ENCODE data around the gene HDAC7.

The HDAC7 gene

GRCh38 chr12:47741340-47741703 is 78.4 kb downstream of the HDAC7 start:
- peak overlapping the region; percentile 10 to 70 for H3K27ac ChIP-seq (ENCODE audit: low read depth in 2 of 2, low read length in 2 of 2)
- H3K9me3 ChIP-seq (ENCODE audit: control insufficient read depth in 2 of 2, low read length in 2 of 2) = no peaks in the 10 kb centered on the region
- H3K4me1 ChIP-seq (ENCODE audit: control insufficient read depth in 2 of 2, insufficient read depth in 2 of 2, low read length in 2 of 2) = peaks cover 23 to 26% of the 10 kb centered on the region in 2 donors
- H3K36me3 ChIP-seq (ENCODE audit: control insufficient read depth in 2 of 2, insufficient read depth in 2 of 2, low read length in 2 of 2) = no peaks in the 10 kb centered on the region
- H3K4me3 ChIP-seq (ENCODE audit: low read length in 2 of 2) = no peak overlapping the region
- H3K27me3 ChIP-seq (ENCODE audit: control insufficient read depth in 2 of 2, insufficient read depth in 2 of 2, low read length in 2 of 2) = no peaks in the 10 kb centered on the region
- no peak overlapping the region for H3K9ac ChIP-seq (ENCODE audit: low read depth in 1 of 2, low read length in 2 of 2)

- H3K9ac ChIP-seq (ENCODE audit: low read depth in 1 of 2, low read length in 2 of 2) = no peak overlapping the region
- peaks cover 29 to 31% of the 10 kb centered on the region in 2 donors for H3K4me1 ChIP-seq (ENCODE audit: control insufficient read depth in 2 of 2, insufficient read depth in 2 of 2, low read length in 2 of 2)
- no peak overlapping the region for H3K4me3 ChIP-seq (ENCODE audit: low read length in 2 of 2)
Observed at GRCh38 chr12:47740606-47741339, 78.9 kb downstream of the HDAC7 start.

GRCh38 chr12:47739979-47740378 is 79.7 kb downstream of the HDAC7 start:
- Histone ChIP-seq H3K9me3 (ENCODE audit: control insufficient read depth in 2 of 2, low read length in 2 of 2) (no peaks in the 10 kb centered on the region), H3K27ac (ENCODE audit: low read depth in 2 of 2, low read length in 2 of 2) (peak overlapping the region in 1 of 2 donors; percentile 65), H3K4me3 (ENCODE audit: low read length in 2 of 2) (no peak overlapping the region), H3K27me3 (ENCODE audit: control insufficient read depth in 2 of 2, insufficient read depth in 2 of 2, low read length in 2 of 2) (no peaks in the 10 kb centered on the region), H3K36me3 (ENCODE audit: control insufficient read depth in 2 of 2, insufficient read depth in 2 of 2, low read length in 2 of 2) (no peaks in the 10 kb centered on the region), H3K9ac (ENCODE audit: low read depth in 1 of 2, low read length in 2 of 2) (no peak overlapping the region), H3K4me1 (ENCODE audit: control insufficient read depth in 2 of 2, insufficient read depth in 2 of 2, low read length in 2 of 2) (peaks cover 32 to 33% of the 10 kb centered on the region in 2 donors)

More at GRCh38 chr12:47740606-47741339, 78.9 kb downstream of the HDAC7 start:
- Histone ChIP-seq H3K27ac (ENCODE audit: low read depth in 2 of 2, low read length in 2 of 2) (peak overlapping the region; percentile 10 to 70), H3K27me3 (ENCODE audit: control insufficient read depth in 2 of 2, insufficient read depth in 2 of 2, low read length in 2 of 2) (no peaks in the 10 kb centered on the region), H3K9me3 (ENCODE audit: control insufficient read depth in 2 of 2, low read length in 2 of 2) (no peaks in the 10 kb centered on the region), H3K36me3 (ENCODE audit: control insufficient read depth in 2 of 2, insufficient read depth in 2 of 2, low read length in 2 of 2) (no peaks in the 10 kb centered on the region)

- no peak overlapping the region for H3K27ac ChIP-seq (ENCODE audit: low read depth in 2 of 2, low read length in 2 of 2)
- no peaks in the 10 kb centered on the region for H3K9me3 ChIP-seq (ENCODE audit: control insufficient read depth in 2 of 2, low read length in 2 of 2)
- no peaks in the 10 kb centered on the region for H3K27me3 ChIP-seq (ENCODE audit: control insufficient read depth in 2 of 2, insufficient read depth in 2 of 2, low read length in 2 of 2)
- peaks cover 34 to 36% of the 10 kb centered on the region in 2 donors for H3K4me1 ChIP-seq (ENCODE audit: control insufficient read depth in 2 of 2, insufficient read depth in 2 of 2, low read length in 2 of 2)
- H3K4me3 ChIP-seq (ENCODE audit: low read length in 2 of 2) = no peak overlapping the region
- no peak overlapping the region for H3K9ac ChIP-seq (ENCODE audit: low read depth in 1 of 2, low read length in 2 of 2)
- H3K36me3 ChIP-seq (ENCODE audit: control insufficient read depth in 2 of 2, insufficient read depth in 2 of 2, low read length in 2 of 2) = no peaks in the 10 kb centered on the region
Observed at GRCh38 chr12:47739297-47739696, 80.4 kb downstream of the HDAC7 start.

GRCh38 chr12:47737936-47738594 is 81.6 kb downstream of the HDAC7 start:
- peak overlapping the region; percentile 61 to 72 for H3K27ac ChIP-seq (ENCODE audit: low read depth in 2 of 2, low read length in 2 of 2)
- H3K4me1 ChIP-seq (ENCODE audit: control insufficient read depth in 2 of 2, insufficient read depth in 2 of 2, low read length in 2 of 2) = peaks cover 31 to 34% of the 10 kb centered on the region in 2 donors

GRCh38 chr12:47736877-47737676 is 82.6 kb downstream of the HDAC7 start:
- Histone ChIP-seq H3K27me3 (ENCODE audit: control insufficient read depth in 2 of 2, insufficient read depth in 2 of 2, low read length in 2 of 2) (no peaks in the 10 kb centered on the region), H3K36me3 (ENCODE audit: control insufficient read depth in 2 of 2, insufficient read depth in 2 of 2, low read length in 2 of 2) (no peaks in the 10 kb centered on the region), H3K27ac (ENCODE audit: low read depth in 2 of 2, low read length in 2 of 2) (peak overlapping the region; percentile 61 to 72), H3K4me3 (ENCODE audit: low read length in 2 of 2) (peak overlapping the region in 1 of 2 donors; percentile 20), H3K9me3 (ENCODE audit: control insufficient read depth in 2 of 2, low read length in 2 of 2) (no peaks in the 10 kb centered on the region), H3K9ac (ENCODE audit: low read depth in 1 of 2, low read length in 2 of 2) (peak overlapping the region in 1 of 2 donors; percentile 23), H3K4me1 (ENCODE audit: control insufficient read depth in 2 of 2, insufficient read depth in 2 of 2, low read length in 2 of 2) (peaks cover 31 to 34% of the 10 kb centered on the region in 2 donors)

More at GRCh38 chr12:47737936-47738594, 81.6 kb downstream of the HDAC7 start:
- H3K27me3 ChIP-seq (ENCODE audit: control insufficient read depth in 2 of 2, insufficient read depth in 2 of 2, low read length in 2 of 2) = no peaks in the 10 kb centered on the region
- no peaks in the 10 kb centered on the region for H3K36me3 ChIP-seq (ENCODE audit: control insufficient read depth in 2 of 2, insufficient read depth in 2 of 2, low read length in 2 of 2)
- no peak overlapping the region for H3K4me3 ChIP-seq (ENCODE audit: low read length in 2 of 2)
- H3K9ac ChIP-seq (ENCODE audit: low read depth in 1 of 2, low read length in 2 of 2) = no peak overlapping the region
- no peaks in the 10 kb centered on the region for H3K9me3 ChIP-seq (ENCODE audit: control insufficient read depth in 2 of 2, low read length in 2 of 2)

- Histone ChIP-seq H3K4me3 (ENCODE audit: low read length in 2 of 2) (no peak overlapping the region), H3K27ac (ENCODE audit: low read depth in 2 of 2, low read length in 2 of 2) (peak overlapping the region; percentile 61 to 72), H3K36me3 (ENCODE audit: control insufficient read depth in 2 of 2, insufficient read depth in 2 of 2, low read length in 2 of 2) (no peaks in the 10 kb centered on the region), H3K9ac (ENCODE audit: low read depth in 1 of 2, low read length in 2 of 2) (peak overlapping the region in 1 of 2 donors; percentile 23), H3K27me3 (ENCODE audit: control insufficient read depth in 2 of 2, insufficient read depth in 2 of 2, low read length in 2 of 2) (no peaks in the 10 kb centered on the region), H3K4me1 (ENCODE audit: control insufficient read depth in 2 of 2, insufficient read depth in 2 of 2, low read length in 2 of 2) (peaks cover 28 to 29% of the 10 kb centered on the region in 2 donors), H3K9me3 (ENCODE audit: control insufficient read depth in 2 of 2, low read length in 2 of 2) (no peaks in the 10 kb centered on the region)
Observed at GRCh38 chr12:47736216-47736615, 83.5 kb downstream of the HDAC7 start.

- Histone ChIP-seq H3K4me1 (ENCODE audit: control insufficient read depth in 2 of 2, insufficient read depth in 2 of 2, low read length in 2 of 2) (peaks cover 22 to 24% of the 10 kb centered on the region in 2 donors), H3K9ac (ENCODE audit: low read depth in 1 of 2, low read length in 2 of 2) (no peak overlapping the region)
Observed at GRCh38 chr12:47735649-47736048, 84.1 kb downstream of the HDAC7 start.

GRCh38 chr12:47734725-47735480 is 84.8 kb downstream of the HDAC7 start:
- Histone ChIP-seq H3K27me3 (ENCODE audit: control insufficient read depth in 2 of 2, insufficient read depth in 2 of 2, low read length in 2 of 2) (no peaks in the 10 kb centered on the region), H3K4me3 (ENCODE audit: low read length in 2 of 2) (no peak overlapping the region), H3K36me3 (ENCODE audit: control insufficient read depth in 2 of 2, insufficient read depth in 2 of 2, low read length in 2 of 2) (no peaks in the 10 kb centered on the region), H3K27ac (ENCODE audit: low read depth in 2 of 2, low read length in 2 of 2) (peak overlapping the region in 1 of 2 donors; percentile 2), H3K9ac (ENCODE audit: low read depth in 1 of 2, low read length in 2 of 2) (peak overlapping the region in 1 of 2 donors; percentile 14), H3K4me1 (ENCODE audit: control insufficient read depth in 2 of 2, insufficient read depth in 2 of 2, low read length in 2 of 2) (peaks cover 16 to 20% of the 10 kb centered on the region in 2 donors), H3K9me3 (ENCODE audit: control insufficient read depth in 2 of 2, low read length in 2 of 2) (no peaks in the 10 kb centered on the region)

More at GRCh38 chr12:47735649-47736048, 84.1 kb downstream of the HDAC7 start:
- Histone ChIP-seq H3K27ac (ENCODE audit: low read depth in 2 of 2, low read length in 2 of 2) (peak overlapping the region; percentile 61 to 72), H3K36me3 (ENCODE audit: control insufficient read depth in 2 of 2, insufficient read depth in 2 of 2, low read length in 2 of 2) (no peaks in the 10 kb centered on the region), H3K9me3 (ENCODE audit: control insufficient read depth in 2 of 2, low read length in 2 of 2) (no peaks in the 10 kb centered on the region), H3K27me3 (ENCODE audit: control insufficient read depth in 2 of 2, insufficient read depth in 2 of 2, low read length in 2 of 2) (no peaks in the 10 kb centered on the region), H3K4me3 (ENCODE audit: low read length in 2 of 2) (no peak overlapping the region)
